ENCODE results near the gene HPS4.
"Not testable (repeated sequence)": the region's sequence is repeated elsewhere in the genome, so short reads cannot be mapped to it uniquely, and the experiment has no call there.

HPS4 gene

DNA sequence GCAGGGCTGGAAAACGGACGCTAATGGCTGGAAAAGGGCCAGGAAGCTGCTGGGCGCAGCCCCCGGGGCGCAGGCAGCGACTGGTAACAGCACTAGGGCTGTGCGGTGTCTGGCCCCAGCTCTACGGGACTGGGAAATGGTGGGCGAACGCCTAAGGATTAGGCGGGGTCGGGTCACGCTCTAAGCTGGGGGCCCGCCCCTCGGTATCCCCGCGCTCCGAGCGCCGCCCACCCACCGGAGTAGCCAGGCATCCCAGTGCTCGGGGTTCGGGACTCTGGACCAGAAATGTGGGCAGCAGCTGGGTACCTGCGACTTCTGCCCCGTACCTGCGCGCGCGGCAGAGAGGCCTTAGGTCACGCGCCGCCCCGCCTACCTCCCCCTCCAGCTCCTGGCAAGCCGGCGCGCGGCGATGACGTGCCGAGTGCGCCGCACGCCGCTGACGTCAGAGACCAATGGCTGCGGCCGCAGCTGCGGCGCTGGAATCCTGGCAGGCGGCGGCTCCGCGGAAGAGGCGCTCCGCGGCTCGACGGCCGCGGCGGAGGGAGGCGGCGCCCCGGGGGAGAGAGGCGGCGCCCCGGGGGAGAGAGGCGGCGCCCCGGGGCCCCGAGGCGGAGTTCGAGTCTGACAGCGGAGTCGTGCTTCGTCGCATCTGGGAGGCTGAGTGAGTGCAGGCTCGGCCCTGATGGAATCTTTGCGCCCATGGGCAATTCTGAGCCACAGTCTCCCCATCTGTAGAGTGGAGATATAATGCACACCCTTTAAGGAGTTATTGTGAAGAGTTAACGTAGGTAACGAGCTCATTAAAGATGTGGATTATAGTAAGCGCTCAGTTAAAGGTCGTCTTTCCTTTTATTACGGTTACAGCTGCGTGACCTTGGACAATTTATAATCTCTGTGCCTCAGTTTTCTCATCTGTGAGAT, at the start of gene HPS4, which contains the start of gene SRRD:
TSS of gene HPS4 (minus strand) at position 345 of the 921 bp plus-strand sequence. CDS start 2,021 bp downstream, outside the sequence.
TSS of gene SRRD (plus strand) at position 439 of the 921 bp plus-strand sequence. CDS start at position 453, 14 bp downstream.
- Histone ChIP-seq H3K36me3 (ENCODE audit: control insufficient read depth in 1 of 2, insufficient read depth in 2 of 2, low read length in 2 of 2) (peaks cover 12 to 13% of the 10 kb centered on the region in 2 donors), H3K27me3 (ENCODE audit: control insufficient read depth in 1 of 2, insufficient read depth in 2 of 2, low read length in 2 of 2) (no peaks in the 10 kb centered on the region), H3K4me3 (ENCODE audit: low read depth in 1 of 2, low read length in 2 of 2) (peak within 1 kb of the TSS; percentile 81 to 93), H3K9ac (ENCODE audit: low read depth in 1 of 2, low read length in 2 of 2) (peak within 1 kb of the TSS; percentile 92 to 99), H3K27ac (ENCODE audit: low read depth, low read length) (peak within 1 kb of the TSS; percentile 89), H3K4me1 (ENCODE audit: control insufficient read depth in 1 of 2, insufficient read depth in 2 of 2, low read length in 2 of 2) (peaks cover 41 to 45% of the 10 kb centered on the region in 2 donors), H3K9me3 (ENCODE audit: control insufficient read depth in 1 of 2, low read length in 2 of 2) (no peaks in the 10 kb centered on the region)

DNA sequence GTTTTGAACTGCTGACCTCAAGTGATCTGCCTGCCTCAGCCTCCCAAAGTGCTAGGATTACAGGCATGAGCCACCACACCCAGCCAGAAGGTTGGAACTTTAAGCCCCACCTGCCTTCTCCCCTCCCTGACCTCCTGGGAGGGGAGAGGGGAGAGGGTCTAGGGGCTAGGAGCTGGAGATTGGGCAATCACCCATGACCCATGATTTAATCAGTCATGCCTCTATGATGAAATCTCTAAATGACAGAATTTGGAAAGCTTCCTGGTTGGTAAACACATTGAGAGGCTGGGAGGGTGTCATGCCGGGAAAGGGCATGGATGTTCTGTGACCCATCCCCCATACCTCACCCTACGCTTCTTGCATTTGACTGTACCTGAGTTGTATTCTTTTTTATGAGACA, 45.8 kb upstream of the HPS4 start:
- H3K9me3 ChIP-seq (ENCODE audit: control insufficient read depth in 1 of 2, low read length in 2 of 2): no peaks in the 10 kb centered on the region
- H3K27ac ChIP-seq (ENCODE audit: low read depth, low read length): no peak overlapping the region
- no peak overlapping the region for H3K9ac ChIP-seq (ENCODE audit: low read depth in 1 of 2, low read length in 2 of 2)
- peaks cover 6 to 11% of the 10 kb centered on the region in 2 donors for H3K4me1 ChIP-seq (ENCODE audit: control insufficient read depth in 1 of 2, insufficient read depth in 2 of 2, low read length in 2 of 2)
- H3K27me3 ChIP-seq (ENCODE audit: control insufficient read depth in 1 of 2, insufficient read depth in 2 of 2, low read length in 2 of 2): no peaks in the 10 kb centered on the region
- peaks cover 19 to 41% of the 10 kb centered on the region in 2 donors for H3K36me3 ChIP-seq (ENCODE audit: control insufficient read depth in 1 of 2, insufficient read depth in 2 of 2, low read length in 2 of 2)
- no peak overlapping the region for H3K4me3 ChIP-seq (ENCODE audit: low read depth in 1 of 2, low read length in 2 of 2)

DNA sequence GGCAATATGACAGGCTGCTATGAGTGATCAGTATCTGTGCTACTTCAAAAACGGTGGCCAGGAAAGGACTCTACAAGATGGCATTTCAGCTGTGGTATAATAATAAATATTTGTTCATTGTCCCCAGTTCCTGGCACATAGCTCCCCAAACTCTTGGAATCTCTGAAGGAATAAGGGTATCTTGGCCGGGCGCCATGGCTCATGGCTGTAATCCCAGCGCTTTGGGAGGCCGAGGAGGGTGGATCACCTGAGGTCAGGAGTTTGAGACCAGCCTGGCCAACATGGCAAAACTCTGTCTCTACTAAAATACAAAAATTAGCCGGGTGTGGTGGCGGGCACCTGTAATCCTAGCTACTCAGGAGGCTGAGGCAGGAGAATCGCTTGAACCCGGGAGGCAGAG, 44.9 kb upstream of the HPS4 start:
- not testable (repeated sequence) for H3K4me1 ChIP-seq (ENCODE audit: control insufficient read depth in 1 of 2, insufficient read depth in 2 of 2, low read length in 2 of 2); H3K9me3 ChIP-seq (ENCODE audit: control insufficient read depth in 1 of 2, low read length in 2 of 2); H3K27ac ChIP-seq (ENCODE audit: low read depth, low read length); H3K4me3 ChIP-seq (ENCODE audit: low read depth in 1 of 2, low read length in 2 of 2); H3K9ac ChIP-seq (ENCODE audit: low read depth in 1 of 2, low read length in 2 of 2); H3K27me3 ChIP-seq (ENCODE audit: control insufficient read depth in 1 of 2, insufficient read depth in 2 of 2, low read length in 2 of 2)
- peaks cover 19 to 36% of the 10 kb centered on the region in 2 donors for H3K36me3 ChIP-seq (ENCODE audit: control insufficient read depth in 1 of 2, insufficient read depth in 2 of 2, low read length in 2 of 2)

DNA sequence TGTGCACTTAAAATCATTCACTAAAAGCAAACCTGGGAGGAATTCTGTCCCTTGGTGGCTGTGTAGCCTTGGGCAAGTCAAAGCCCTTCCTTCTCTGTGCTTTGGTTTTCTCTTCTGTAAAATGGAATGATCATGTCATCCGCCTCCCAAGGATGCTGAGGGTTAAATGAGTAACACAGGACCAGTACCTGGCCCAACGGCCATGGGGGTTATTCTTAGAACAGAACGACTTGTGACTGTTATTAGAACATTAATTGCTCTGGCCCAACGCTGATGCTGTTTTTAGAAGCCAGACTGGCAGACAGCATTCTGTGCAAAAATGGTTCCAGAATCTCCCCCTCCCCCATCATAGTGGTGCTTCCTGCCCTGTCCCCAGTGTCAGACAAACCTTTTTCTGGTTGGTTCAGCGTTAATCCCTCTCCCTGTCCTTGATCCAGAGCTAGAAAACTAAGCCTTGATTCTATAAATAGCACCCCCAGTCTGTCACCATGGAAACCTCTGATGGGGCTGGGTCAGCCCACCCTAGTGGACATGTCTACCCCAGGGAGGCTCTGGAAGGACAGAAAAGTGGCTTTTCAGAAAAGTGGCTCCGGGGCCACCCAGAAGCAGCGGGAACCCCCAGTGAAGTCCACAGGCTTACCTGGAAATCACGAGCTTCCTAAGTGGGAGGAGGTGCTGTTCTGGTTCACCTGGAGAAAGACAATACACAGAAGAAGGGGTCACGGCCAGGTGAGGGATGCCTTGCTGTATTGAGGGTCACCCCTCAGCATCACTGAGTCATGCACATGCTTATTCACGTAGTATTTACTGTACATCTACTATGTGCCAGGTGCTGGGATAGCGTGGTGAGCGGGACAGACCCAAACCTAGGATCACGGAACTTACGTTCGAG, 44.2 kb upstream of the HPS4 start:
- no peak overlapping the region for H3K4me3 ChIP-seq (ENCODE audit: low read depth in 1 of 2, low read length in 2 of 2)
- no peak overlapping the region for H3K27ac ChIP-seq (ENCODE audit: low read depth, low read length)
- H3K9me3 ChIP-seq (ENCODE audit: control insufficient read depth in 1 of 2, low read length in 2 of 2): no peaks in the 10 kb centered on the region
- H3K27me3 ChIP-seq (ENCODE audit: control insufficient read depth in 1 of 2, insufficient read depth in 2 of 2, low read length in 2 of 2): no peaks in the 10 kb centered on the region
- no peak overlapping the region for H3K9ac ChIP-seq (ENCODE audit: low read depth in 1 of 2, low read length in 2 of 2)
- peaks cover 6% of the 10 kb centered on the region in 2 donors for H3K4me1 ChIP-seq (ENCODE audit: control insufficient read depth in 1 of 2, insufficient read depth in 2 of 2, low read length in 2 of 2)
- H3K36me3 ChIP-seq (ENCODE audit: control insufficient read depth in 1 of 2, insufficient read depth in 2 of 2, low read length in 2 of 2): peaks cover 19 to 36% of the 10 kb centered on the region in 2 donors

DNA sequence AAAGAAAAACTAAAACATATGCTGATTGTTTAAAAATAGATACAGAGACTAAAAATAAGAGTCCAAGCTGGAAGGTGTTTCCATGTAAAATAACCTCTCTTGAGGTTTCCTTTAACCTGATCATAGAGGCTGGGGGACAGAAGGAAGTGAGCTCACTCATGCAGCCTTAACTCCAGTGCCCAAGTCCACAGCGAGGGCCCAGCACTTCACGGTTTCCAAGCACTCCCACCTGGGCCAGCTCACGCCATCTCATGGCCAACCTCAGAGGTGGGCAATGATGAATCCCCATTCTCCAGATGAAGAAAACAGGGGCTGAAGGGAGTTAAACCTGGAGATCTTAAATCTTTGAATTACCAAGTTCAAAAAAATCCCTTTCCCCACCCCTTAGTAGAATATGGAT, 43.6 kb upstream of the HPS4 start:
- Histone ChIP-seq H3K4me1 (ENCODE audit: control insufficient read depth in 1 of 2, insufficient read depth in 2 of 2, low read length in 2 of 2) (peaks cover 6% of the 10 kb centered on the region in 2 donors), H3K27ac (ENCODE audit: low read depth, low read length) (no peak overlapping the region), H3K27me3 (ENCODE audit: control insufficient read depth in 1 of 2, insufficient read depth in 2 of 2, low read length in 2 of 2) (no peaks in the 10 kb centered on the region), H3K9me3 (ENCODE audit: control insufficient read depth in 1 of 2, low read length in 2 of 2) (no peaks in the 10 kb centered on the region), H3K36me3 (ENCODE audit: control insufficient read depth in 1 of 2, insufficient read depth in 2 of 2, low read length in 2 of 2) (peaks cover 15 to 30% of the 10 kb centered on the region in 2 donors), H3K4me3 (ENCODE audit: low read depth in 1 of 2, low read length in 2 of 2) (no peak overlapping the region), H3K9ac (ENCODE audit: low read depth in 1 of 2, low read length in 2 of 2) (no peak overlapping the region)

DNA sequence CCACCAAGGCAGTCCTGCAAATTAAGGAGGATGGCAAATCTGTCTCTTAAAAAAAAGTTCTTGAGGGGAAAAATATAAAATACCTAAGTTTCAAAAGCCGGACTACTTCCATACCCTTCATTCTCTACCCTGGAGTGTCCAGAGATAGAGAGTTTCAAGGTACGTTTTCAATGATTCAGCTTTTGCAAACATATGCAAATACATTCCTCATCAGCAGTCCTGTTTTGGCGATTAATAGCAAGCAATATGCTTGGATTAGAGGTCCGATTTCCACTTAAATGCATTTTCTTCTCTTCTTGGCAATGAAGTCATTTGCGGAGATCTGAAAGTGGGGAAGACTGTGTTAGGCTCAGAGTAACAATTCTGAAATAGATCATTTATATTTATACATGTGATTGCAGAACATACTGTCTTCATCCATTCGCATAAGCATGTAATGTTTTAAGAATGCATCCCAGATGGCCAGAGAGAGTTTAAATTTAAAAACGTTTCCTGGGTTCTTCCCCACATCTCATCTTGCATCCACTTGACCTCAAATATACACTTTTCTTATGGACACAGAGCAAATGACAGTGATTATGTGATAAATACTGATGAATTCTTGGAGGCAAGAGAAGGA, 42.5 kb upstream of the HPS4 start:
- H3K9ac ChIP-seq (ENCODE audit: low read depth in 1 of 2, low read length in 2 of 2): no peak overlapping the region
- no peak overlapping the region for H3K4me3 ChIP-seq (ENCODE audit: low read depth in 1 of 2, low read length in 2 of 2)
- H3K9me3 ChIP-seq (ENCODE audit: control insufficient read depth in 1 of 2, low read length in 2 of 2): no peaks in the 10 kb centered on the region
- H3K4me1 ChIP-seq (ENCODE audit: control insufficient read depth in 1 of 2, insufficient read depth in 2 of 2, low read length in 2 of 2): peaks cover 6% of the 10 kb centered on the region in 2 donors
- no peaks in the 10 kb centered on the region for H3K27me3 ChIP-seq (ENCODE audit: control insufficient read depth in 1 of 2, insufficient read depth in 2 of 2, low read length in 2 of 2)
- H3K36me3 ChIP-seq (ENCODE audit: control insufficient read depth in 1 of 2, insufficient read depth in 2 of 2, low read length in 2 of 2): peaks cover 14 to 29% of the 10 kb centered on the region in 2 donors
- H3K27ac ChIP-seq (ENCODE audit: low read depth, low read length): no peak overlapping the region

DNA sequence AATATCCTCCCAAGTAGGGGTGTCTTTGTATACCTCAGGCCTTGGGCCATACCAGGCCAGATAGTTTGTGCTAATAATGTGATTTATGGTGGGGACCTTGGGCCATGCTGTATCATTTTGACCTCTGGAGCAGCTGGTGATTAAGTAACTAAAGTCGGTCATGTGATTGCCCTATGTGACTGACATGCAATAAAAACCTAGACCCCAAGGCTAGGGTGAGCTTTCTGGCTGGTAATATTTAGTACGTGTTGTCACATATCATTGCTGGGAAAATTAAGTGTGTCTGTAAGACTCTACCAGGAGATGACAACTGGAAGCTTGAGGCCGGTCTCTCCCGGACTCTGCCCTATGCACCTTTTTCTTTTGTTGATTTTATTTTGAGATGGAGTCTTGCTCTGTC, 41.3 kb upstream of the HPS4 start:
- Histone ChIP-seq H3K9ac (ENCODE audit: low read depth in 1 of 2, low read length in 2 of 2) (no peak overlapping the region), H3K4me3 (ENCODE audit: low read depth in 1 of 2, low read length in 2 of 2) (no peak overlapping the region), H3K36me3 (ENCODE audit: control insufficient read depth in 1 of 2, insufficient read depth in 2 of 2, low read length in 2 of 2) (peaks cover 8 to 21% of the 10 kb centered on the region in 2 donors), H3K4me1 (ENCODE audit: control insufficient read depth in 1 of 2, insufficient read depth in 2 of 2, low read length in 2 of 2) (peaks cover 6% of the 10 kb centered on the region in 2 donors), H3K9me3 (ENCODE audit: control insufficient read depth in 1 of 2, low read length in 2 of 2) (no peaks in the 10 kb centered on the region), H3K27me3 (ENCODE audit: control insufficient read depth in 1 of 2, insufficient read depth in 2 of 2, low read length in 2 of 2) (no peaks in the 10 kb centered on the region), H3K27ac (ENCODE audit: low read depth, low read length) (no peak overlapping the region)

DNA sequence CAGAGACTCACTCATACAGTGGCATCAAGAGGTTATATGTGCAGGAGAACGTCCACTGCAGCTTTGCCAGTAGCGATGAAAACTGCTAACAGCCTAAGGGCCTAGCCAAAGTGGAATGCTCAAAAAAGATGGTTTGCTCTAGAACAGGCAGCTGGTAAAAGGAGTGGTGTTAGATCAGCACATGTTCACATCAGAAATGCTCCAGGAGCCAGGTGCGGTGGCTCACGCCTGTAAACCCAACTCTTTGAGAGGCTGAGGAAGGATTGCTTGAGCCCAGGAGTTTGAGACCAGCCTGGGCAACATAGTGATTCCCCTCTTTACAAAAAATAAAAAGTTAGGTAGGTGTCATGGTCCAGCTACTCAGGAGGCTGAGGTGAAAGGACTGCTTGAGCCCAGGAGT, 39.0 kb upstream of the HPS4 start:
- Histone ChIP-seq H3K27me3 (ENCODE audit: control insufficient read depth in 1 of 2, insufficient read depth in 2 of 2, low read length in 2 of 2) (no peaks in the 10 kb centered on the region), H3K36me3 (ENCODE audit: control insufficient read depth in 1 of 2, insufficient read depth in 2 of 2, low read length in 2 of 2) (peaks cover 3 to 11% of the 10 kb centered on the region in 2 donors), H3K27ac (ENCODE audit: low read depth, low read length) (no peak overlapping the region), H3K9ac (ENCODE audit: low read depth in 1 of 2, low read length in 2 of 2) (no peak overlapping the region), H3K4me3 (ENCODE audit: low read depth in 1 of 2, low read length in 2 of 2) (no peak overlapping the region), H3K9me3 (ENCODE audit: control insufficient read depth in 1 of 2, low read length in 2 of 2) (no peaks in the 10 kb centered on the region), H3K4me1 (ENCODE audit: control insufficient read depth in 1 of 2, insufficient read depth in 2 of 2, low read length in 2 of 2) (peaks cover 6% of the 10 kb centered on the region in 2 donors)

DNA sequence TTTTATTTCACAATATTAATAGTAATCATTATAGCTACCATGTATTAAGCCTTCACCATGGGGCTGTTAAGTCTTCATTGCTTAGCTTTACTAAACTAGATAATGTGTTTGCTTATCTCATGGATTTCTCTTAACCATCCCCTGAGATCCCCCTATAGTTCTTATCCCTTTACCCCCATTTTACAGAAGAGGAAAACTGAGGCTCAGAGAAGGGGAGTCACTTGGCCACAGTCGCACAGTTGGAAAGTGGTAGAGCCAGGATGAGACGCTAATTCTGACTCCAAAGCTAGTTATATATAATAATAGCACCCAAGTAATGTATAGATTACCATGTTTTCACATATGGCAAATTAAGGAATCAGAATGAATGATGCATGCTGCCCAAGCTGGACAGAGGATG, 38.4 kb upstream of the HPS4 start:
- peaks cover 6% of the 10 kb centered on the region in 2 donors for H3K4me1 ChIP-seq (ENCODE audit: control insufficient read depth in 1 of 2, insufficient read depth in 2 of 2, low read length in 2 of 2)
- H3K4me3 ChIP-seq (ENCODE audit: low read depth in 1 of 2, low read length in 2 of 2): no peak overlapping the region
- no peak overlapping the region for H3K9ac ChIP-seq (ENCODE audit: low read depth in 1 of 2, low read length in 2 of 2)
- H3K27ac ChIP-seq (ENCODE audit: low read depth, low read length): no peak overlapping the region
- peaks cover 0 to 5% of the 10 kb centered on the region in 2 donors for H3K36me3 ChIP-seq (ENCODE audit: control insufficient read depth in 1 of 2, insufficient read depth in 2 of 2, low read length in 2 of 2)
- no peaks in the 10 kb centered on the region for H3K9me3 ChIP-seq (ENCODE audit: control insufficient read depth in 1 of 2, low read length in 2 of 2)
- H3K27me3 ChIP-seq (ENCODE audit: control insufficient read depth in 1 of 2, insufficient read depth in 2 of 2, low read length in 2 of 2): no peaks in the 10 kb centered on the region
